ENCODE measurements around the gene KRTAP12-3.
"Not testable (repeated sequence)": the region's sequence is repeated elsewhere in the genome, so short reads cannot be mapped to it uniquely, and the experiment has no call there.

Gene KRTAP12-3

GRCh38 chr21:44637018-44637850 lies 20.5 kb upstream of the KRTAP12-3 start, which contains the start of gene KRTAP10-10:
Gene KRTAP10-10 (plus strand): TSS chr21:44637356. CDS start chr21:44637418, 62 bp downstream.
- Histone ChIP-seq H3K27me3 (ENCODE audit: low read depth) (no peaks in the 10 kb centered on the region), H3K36me3 (replicated peaks) (no peaks in the 10 kb centered on the region), H3K4me3 (no peak within 1 kb of the TSS), H3K4me1 (no peaks in the 10 kb centered on the region), H3K9me3 (no peaks in the 10 kb centered on the region)
- in situ Hi-C loops (cut with MboI; ENCODE audit: low sequenced_read_pairs), result no loop called here
- no peak for DNase-seq (ENCODE audit: low spot score in 2 of 2)

GRCh38 chr21:44637851-44638348 lies 19.8 kb upstream of the KRTAP12-3 start:
- in situ Hi-C loops (cut with MboI; ENCODE audit: low sequenced_read_pairs), result not testable (repeated sequence)

GRCh38 chr21:44638506-44639330 lies 19.0 kb upstream of the KRTAP12-3 start:
- in situ Hi-C loops (cut with MboI; ENCODE audit: low sequenced_read_pairs); H3K4me1 ChIP-seq; H3K27me3 ChIP-seq (ENCODE audit: low read depth); H3K36me3 ChIP-seq (replicated peaks); H3K4me3 ChIP-seq; DNase-seq (ENCODE audit: low spot score in 2 of 2); H3K9me3 ChIP-seq: not testable (repeated sequence)

More at GRCh38 chr21:44637851-44638348, 19.8 kb upstream of the KRTAP12-3 start:
- not testable (repeated sequence) for H3K9me3 ChIP-seq; H3K27me3 ChIP-seq (ENCODE audit: low read depth); H3K4me1 ChIP-seq; H3K36me3 ChIP-seq (replicated peaks); H3K4me3 ChIP-seq; DNase-seq (ENCODE audit: low spot score in 2 of 2)

GRCh38 chr21:44639331-44639655 lies 18.4 kb upstream of the KRTAP12-3 start:
- H3K9me3 ChIP-seq, result no peaks in the 10 kb centered on the region
- H3K4me3 ChIP-seq, result no peak overlapping the region
- no peak for DNase-seq (ENCODE audit: low spot score in 2 of 2)
- H3K4me1 ChIP-seq, result no peaks in the 10 kb centered on the region
- H3K36me3 ChIP-seq (replicated peaks), result no peaks in the 10 kb centered on the region
- in situ Hi-C loops (cut with MboI; ENCODE audit: low sequenced_read_pairs), result no loop called here
- H3K27me3 ChIP-seq (ENCODE audit: low read depth), result no peaks in the 10 kb centered on the region

DNA sequence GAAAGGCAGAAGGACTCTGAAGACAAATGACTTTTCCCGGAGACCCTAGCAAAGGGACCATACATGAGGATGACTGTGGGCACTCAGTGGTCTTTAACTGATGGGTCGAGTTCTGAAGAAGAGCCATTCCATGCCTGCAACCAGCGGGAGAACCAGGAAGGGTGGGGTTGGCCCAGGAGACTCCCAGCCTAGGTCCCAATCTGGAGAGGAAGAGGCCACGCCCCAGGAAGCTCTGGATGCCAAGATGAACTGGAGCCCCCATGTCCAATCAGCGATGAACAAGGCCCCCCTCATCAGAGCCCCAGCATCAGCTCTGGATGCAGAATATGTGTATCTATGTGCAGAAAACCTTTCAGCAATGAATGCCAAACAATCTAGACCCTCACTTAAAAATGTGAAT lies 17.0 kb upstream of the KRTAP12-3 start:
- Histone ChIP-seq H3K27me3 (ENCODE audit: low read depth) (no peaks in the 10 kb centered on the region), H3K9me3 (no peaks in the 10 kb centered on the region), H3K4me1 (no peaks in the 10 kb centered on the region), H3K4me3 (no peak overlapping the region), H3K36me3 (replicated peaks) (no peaks in the 10 kb centered on the region)
- in situ Hi-C loops (cut with MboI; ENCODE audit: low sequenced_read_pairs), result loop anchor here (10.0 kb wide), 1 partner anchor 64 kb away; no protein-coding TSS in a partner anchor
- no peak for DNase-seq (ENCODE audit: low spot score in 2 of 2)

DNA sequence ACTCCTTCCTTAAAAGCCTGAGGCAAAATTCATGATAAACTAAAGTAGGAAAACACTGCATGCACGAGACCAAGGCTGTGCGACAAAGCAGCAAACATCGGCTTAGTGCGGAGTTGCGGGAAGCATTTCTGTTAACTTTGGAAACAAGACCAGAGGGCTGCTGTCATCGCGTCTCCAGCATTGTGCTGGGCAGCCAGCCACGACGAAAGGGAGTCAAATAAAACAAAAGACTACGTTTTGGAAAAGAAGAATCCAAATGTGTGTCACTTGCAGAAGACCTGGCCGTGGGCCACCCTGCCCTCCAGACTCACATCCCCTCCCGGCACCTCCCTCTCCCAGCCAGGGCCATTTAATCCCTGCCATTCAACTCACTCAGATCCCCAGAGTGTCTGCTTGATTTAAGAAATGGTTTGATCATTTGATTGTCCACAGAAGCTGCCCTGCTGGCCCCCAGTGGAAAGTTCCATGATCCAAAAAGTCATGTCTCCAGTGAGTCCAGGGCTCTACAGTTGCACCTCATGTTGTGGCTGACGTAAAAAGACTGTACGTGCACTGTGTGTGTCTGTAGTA lies 13.9 kb upstream of the KRTAP12-3 start:
- Histone ChIP-seq H3K9me3 (no peaks in the 10 kb centered on the region), H3K4me1 (no peaks in the 10 kb centered on the region), H3K4me3 (no peak overlapping the region), H3K36me3 (replicated peaks) (no peaks in the 10 kb centered on the region), H3K27me3 (ENCODE audit: low read depth) (no peaks in the 10 kb centered on the region)
- in situ Hi-C loops (cut with MboI; ENCODE audit: low sequenced_read_pairs), result loop anchor here (10.0 kb wide), 1 partner anchor 61 kb away; no protein-coding TSS in a partner anchor
- no peak for DNase-seq (ENCODE audit: low spot score in 2 of 2)

DNA sequence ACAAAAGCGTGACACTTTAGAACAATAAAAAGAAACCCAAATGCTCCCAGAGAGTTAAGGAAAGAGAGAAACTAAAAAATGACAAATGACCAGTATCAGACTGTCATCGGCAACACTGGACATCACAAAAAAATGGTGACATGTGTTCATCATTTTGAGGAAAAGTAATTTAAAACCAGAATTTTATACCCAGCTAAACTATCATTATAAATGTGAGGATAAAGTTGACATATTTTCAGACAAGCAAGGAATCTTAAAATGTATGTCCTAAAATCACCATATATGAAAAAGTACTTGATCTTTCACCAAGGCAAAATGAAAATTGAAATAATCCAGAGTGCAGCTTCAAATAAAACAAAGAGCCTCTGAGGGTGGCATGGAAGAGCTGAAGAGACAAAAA lies 12.9 kb upstream of the KRTAP12-3 start:
- H3K4me3 ChIP-seq, result no peak overlapping the region
- no peaks in the 10 kb centered on the region for H3K9me3 ChIP-seq
- in situ Hi-C loops (cut with MboI; ENCODE audit: low sequenced_read_pairs), result loop anchor here (10.0 kb wide), 1 partner anchor 60 kb away; no protein-coding TSS in a partner anchor
- H3K27me3 ChIP-seq (ENCODE audit: low read depth), result no peaks in the 10 kb centered on the region
- H3K36me3 ChIP-seq (replicated peaks), result no peaks in the 10 kb centered on the region
- H3K4me1 ChIP-seq, result no peaks in the 10 kb centered on the region
- no peak for DNase-seq (ENCODE audit: low spot score in 2 of 2)

- DNase-seq (ENCODE audit: low spot score in 2 of 2); H3K4me3 ChIP-seq; H3K9me3 ChIP-seq; H3K4me1 ChIP-seq; H3K27me3 ChIP-seq (ENCODE audit: low read depth); H3K36me3 ChIP-seq (replicated peaks): not testable (repeated sequence)
- in situ Hi-C loops (cut with MboI; ENCODE audit: low sequenced_read_pairs), result loop anchor here (10.0 kb wide), 1 partner anchor 58 kb away; no protein-coding TSS in a partner anchor
These were observed 11.1 kb upstream of the KRTAP12-3 start, which contains the start of gene KRTAP10-11 for GRCh38 chr21:44646366-44647221. Gene KRTAP10-11 (plus strand): TSS chr21:44646414. CDS start chr21:44646459, 45 bp downstream.

- DNase-seq (ENCODE audit: low spot score in 2 of 2), result no peak
These were observed 10.5 kb upstream of the KRTAP12-3 start for GRCh38 chr21:44647222-44647552.

GRCh38 chr21:44648557-44649311 lies 9.0 kb upstream of the KRTAP12-3 start:
- Histone ChIP-seq H3K9me3 (no peaks in the 10 kb centered on the region), H3K4me3 (no peak overlapping the region), H3K36me3 (replicated peaks) (no peaks in the 10 kb centered on the region), H3K4me1 (no peaks in the 10 kb centered on the region), H3K27me3 (ENCODE audit: low read depth) (no peaks in the 10 kb centered on the region)
- in situ Hi-C loops (cut with MboI; ENCODE audit: low sequenced_read_pairs), result loop anchor here (10.0 kb wide), 1 partner anchor 56 kb away; no protein-coding TSS in a partner anchor
- DNase-seq (ENCODE audit: low spot score in 2 of 2), result no peak

More at GRCh38 chr21:44647222-44647552, 10.5 kb upstream of the KRTAP12-3 start:
- in situ Hi-C loops (cut with MboI; ENCODE audit: low sequenced_read_pairs), result loop anchor here (10.0 kb wide), 1 partner anchor 58 kb away; no protein-coding TSS in a partner anchor
- no peaks in the 10 kb centered on the region for H3K27me3 ChIP-seq (ENCODE audit: low read depth)
- H3K36me3 ChIP-seq (replicated peaks), result no peaks in the 10 kb centered on the region
- H3K9me3 ChIP-seq, result no peaks in the 10 kb centered on the region
- no peaks in the 10 kb centered on the region for H3K4me1 ChIP-seq
- H3K4me3 ChIP-seq, result no peak overlapping the region

- H3K9me3 ChIP-seq, result no peaks in the 10 kb centered on the region
- in situ Hi-C loops (cut with MboI; ENCODE audit: low sequenced_read_pairs), result loop anchor here (10.0 kb wide), 1 partner anchor 55 kb away; no protein-coding TSS in a partner anchor
- DNase-seq (ENCODE audit: low spot score in 2 of 2), result no peak
- H3K27me3 ChIP-seq (ENCODE audit: low read depth), result no peaks in the 10 kb centered on the region
- H3K4me3 ChIP-seq, result no peak overlapping the region
- no peaks in the 10 kb centered on the region for H3K4me1 ChIP-seq
- no peaks in the 10 kb centered on the region for H3K36me3 ChIP-seq (replicated peaks)
These were observed 8.1 kb upstream of the KRTAP12-3 start for GRCh38 chr21:44649521-44650100.
